ENCODE measurements around the gene PTPN14.
"Not testable (repeated sequence)": the region's sequence is repeated elsewhere in the genome, so short reads cannot be mapped to it uniquely, and the experiment has no call there.

The PTPN14 gene

DNA sequence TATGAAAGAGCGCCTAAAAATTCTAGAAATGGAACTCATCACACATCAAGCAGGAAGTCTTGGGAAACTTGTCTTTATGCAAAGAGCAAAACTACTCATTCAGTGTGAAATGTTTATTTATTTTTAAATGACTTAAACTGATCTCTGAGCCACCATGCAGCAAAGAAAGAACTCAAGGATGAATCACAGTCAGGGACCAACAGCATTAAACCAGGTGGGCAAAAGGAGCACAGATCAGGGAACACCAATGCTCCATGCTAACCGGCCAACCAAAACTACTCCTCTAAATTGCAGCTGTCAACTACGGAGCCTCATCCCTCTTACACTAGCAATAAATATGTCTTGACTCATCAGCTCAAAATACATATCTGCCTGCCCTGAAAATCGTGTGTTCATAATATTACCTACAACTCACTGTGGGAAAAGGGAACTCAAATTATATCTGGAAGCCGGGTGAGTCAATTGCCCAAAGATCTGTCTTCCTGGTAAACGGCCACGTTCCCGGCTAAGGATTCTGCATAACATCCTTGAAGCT lies 129.2 kb downstream of the PTPN14 start:
- no peak for DNase-seq

DNA sequence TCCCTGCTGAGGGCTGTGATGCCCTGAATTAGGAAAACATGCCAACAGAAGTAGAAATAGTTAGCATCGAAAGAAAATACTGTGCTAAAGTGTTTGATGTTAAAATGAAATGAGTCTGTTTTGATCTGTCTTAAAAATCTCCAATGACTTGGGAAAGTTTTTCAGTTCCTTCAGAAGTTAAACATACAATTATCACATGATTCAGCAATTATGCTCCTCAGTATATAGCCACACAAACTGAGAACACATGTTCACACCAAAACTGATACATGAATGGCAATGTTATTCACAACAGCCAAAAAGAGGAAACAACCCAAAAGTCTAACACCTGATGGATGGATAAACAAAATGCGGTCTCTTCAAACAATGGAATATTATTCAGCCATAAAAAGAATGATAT lies 130.6 kb downstream of the PTPN14 start:
- no peak for DNase-seq

DNA sequence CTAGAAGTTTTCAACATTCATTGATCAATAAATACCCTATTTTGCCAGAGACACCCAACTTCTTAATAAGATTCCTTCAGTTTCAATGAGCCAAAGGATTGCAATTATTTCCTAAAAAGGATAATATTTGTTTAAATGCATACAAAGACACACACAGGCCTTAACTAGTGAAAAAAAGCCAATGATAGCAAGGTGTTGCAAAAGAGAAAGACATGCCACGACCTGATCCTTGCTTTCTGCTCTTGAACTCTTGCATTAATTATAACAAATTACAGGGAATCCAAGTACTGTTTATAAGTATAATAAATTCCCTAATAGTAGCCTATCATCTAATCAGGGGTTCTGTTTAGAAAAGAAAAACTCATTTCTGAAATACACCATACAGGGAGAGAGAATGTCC lies 131.1 kb downstream of the PTPN14 start:
- DNase-seq = no peak

DNA sequence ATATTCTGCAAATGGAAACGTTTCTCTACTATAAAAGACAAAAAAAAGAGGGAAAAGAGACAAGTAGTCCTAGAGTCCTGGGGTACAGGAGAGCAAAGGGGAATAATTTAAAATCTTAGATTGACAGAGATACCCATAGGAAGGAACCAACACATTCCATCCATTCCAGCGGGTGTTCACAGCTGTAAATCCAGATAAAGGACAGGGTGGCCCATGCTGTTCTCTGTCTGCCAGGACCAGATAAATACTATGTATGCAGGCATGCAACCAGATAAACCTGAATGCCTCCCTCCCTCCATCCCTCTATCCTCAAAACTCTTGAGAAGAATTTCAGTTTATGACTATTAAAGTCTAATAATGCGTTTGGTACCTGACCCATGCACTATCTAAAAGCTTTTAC lies 131.8 kb downstream of the PTPN14 start:
- DNase-seq = no peak

DNA sequence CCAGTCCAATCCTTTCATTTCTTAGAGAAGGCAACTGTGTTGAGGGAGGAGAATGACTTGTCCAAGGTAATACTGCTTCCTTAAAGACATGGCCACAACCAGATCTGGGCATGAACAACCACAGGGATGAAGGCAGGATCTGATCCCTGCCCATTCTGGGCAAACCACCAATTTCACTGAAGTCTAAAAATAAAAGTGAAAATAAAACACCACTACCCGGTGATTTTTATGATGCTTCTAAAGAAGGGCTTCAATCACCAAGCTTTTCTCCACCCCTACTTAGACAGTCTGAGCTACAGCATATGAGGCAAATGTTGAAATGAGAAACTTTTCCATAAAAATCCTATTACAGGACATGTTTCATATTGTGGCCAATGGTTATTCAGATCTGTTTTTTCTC lies 133.0 kb downstream of the PTPN14 start:
- no peak for DNase-seq

DNA sequence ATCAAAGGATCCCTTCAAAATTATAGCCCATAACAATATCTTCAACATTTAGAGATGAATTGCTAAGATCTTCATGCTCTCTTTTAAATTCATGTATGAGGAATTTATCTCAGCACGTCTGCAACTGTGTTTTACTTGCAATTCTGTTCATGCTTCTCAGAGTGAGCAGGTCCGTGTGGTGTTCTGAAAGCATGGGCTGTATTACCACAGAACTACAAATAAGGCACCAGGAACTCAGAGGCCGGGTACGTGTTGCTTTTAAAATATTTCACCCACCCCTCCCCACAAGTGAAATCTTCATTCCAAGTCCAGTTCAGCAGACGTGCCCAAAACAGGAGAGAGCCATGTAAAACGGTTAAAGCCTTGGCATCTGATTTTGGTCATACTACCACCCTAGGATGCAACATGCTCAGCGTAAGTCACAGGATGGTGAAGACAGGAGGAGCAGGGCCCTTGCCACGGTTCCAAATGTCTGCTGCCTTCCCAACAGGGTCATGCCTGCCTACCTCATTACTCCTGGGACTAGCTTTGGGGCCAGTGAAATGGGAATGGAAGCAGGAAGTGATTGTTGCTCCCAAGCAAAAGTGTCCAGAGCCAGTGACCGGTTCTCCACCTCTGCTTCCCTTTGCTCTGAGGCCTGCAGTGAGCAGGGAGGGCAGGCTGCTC lies 133.7 kb downstream of the PTPN14 start:
- DNase-seq = no peak

DNA sequence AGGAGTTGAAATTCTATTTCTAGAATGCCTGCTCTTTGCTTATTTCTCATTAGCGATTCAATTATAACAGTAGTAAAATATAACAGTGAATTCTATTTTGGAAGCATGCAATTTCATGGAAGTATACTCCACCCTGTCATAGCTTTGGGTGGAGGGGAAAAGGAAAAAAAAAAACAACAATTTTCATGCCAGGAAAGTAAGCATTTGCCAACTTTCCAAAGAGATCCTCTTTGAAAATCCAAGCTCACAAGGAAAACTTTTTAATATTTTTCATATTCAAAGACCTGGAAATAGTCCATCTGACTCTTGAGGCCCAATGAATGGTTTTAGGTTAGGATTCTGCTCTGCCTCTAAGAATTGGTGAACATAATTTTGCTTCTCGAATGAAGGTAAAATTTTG lies 134.5 kb downstream of the PTPN14 start:
- DNase-seq = no peak

DNA sequence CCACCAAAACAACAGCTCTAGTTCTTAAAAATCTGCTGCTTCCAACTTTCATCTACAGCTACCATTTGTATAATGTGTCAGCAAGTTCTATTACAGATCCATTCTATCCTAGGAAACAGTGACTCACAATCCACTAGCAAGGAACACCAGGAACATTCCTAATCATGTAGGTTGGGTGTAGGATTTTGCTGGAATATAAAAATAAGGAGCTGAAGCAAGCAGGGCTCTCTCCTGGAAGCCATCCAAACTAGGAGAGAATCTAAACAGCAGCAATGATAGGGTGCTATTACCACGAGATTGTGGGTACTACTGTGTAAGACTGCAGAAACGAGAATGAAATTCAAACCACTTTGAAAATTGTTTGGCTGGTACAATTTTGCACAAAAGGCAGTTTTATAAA lies 135.0 kb downstream of the PTPN14 start:
- no peak for DNase-seq

DNA sequence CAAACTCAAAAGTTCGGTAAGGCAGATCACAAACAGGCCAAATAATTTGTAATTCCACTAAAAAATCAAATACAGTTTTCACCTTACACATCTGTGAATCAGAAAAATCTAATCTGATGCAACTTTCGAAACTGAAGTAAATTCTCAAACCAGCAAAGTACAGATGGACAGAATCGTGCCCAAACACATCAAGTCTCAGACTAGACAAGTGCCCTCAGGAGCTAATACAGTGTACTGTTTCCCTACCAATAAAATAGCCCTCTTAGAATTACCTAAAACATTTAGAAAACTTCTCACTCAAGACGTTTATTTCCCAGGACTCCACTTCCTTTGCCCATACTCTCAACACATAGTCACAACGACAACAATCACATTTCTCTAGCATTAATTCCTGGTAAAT lies 136.3 kb downstream of the PTPN14 start:
- DNase-seq = no peak

DNA sequence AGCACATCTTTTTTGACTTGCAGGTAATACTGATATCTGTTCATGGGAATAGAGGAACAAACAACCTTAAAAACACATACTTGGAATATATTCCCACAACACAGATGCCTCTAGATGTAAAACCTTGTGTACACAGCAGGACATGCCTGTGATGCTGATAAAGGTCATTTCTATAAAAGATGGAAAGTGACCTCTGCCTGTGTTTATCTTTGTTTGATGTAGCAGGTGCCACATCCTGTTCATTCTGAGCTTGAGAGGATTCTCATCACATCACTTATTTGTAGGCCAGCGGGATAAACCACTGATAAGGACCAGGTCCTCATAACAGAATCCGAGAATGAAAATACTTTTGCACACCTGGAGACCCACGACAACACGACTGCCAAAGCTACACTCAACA lies 136.7 kb downstream of the PTPN14 start:
- no peak for DNase-seq

DNA sequence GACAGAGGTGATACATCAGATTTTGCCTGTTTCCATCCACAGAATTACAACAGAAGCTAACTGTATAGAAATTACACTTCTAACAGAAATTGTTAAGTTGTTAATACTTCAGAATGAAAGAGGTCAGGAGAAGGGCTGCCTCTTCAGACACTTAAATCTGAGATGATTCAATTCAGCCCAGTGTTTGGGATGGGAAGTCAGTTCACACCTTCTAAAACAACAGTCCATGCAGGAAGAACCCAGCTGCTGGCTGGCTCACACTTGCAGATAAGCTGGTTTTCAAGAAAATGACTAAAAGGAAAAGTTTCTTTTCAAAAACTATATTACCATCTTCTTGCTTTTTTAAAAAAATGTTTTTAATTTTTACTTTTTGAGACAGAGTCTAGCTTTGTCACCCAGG lies 138.1 kb downstream of the PTPN14 start:
- no peak for DNase-seq

DNA sequence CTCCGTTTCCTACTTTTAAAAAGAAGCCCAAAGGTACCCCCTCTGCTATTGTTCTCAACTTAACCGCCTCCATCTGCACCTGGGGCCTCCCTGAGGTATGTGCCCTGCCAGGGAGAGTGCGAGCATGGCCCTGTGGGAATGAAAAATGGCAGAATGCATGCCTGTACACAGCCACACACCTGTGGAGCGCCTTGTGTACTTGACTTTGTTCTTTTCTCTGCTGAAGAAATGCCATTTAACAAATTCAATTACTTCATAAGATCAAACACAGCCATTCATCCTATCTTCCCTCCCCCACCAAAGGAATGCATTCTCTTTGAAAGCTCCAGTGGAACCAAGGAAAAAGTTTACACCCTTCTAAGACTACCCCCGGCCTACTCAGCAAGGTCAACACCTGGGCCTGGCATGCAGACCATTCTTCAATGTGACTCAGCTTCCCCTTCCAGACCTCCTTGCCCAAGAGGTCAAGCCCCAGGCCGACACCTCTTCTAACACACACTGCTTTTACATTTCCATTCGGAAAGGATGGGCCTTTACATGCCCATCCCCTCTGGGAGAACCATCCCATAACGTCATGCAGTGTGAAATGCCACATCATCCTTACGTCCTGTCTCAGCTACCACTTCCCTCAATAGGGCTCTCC lies 146.7 kb downstream of the PTPN14 start:
- DNase-seq = no peak

DNA sequence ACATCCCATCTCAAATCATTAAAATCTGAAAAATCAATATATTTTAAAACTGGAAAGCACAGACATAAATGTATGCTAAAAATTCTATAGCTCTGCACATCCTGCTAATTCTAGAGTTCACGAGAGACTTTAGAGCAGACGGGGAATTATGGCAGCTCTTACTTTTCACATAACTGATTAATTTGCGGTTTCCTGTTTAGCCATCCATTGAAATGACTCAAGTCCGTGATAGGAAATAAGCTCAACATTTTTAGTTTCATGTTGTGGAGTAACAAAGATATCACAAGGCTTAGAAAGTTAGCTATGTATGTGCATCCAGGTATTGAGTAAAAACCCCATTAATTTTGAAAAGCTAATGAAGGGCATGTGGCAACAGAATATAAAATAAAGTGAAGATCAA lies 147.2 kb downstream of the PTPN14 start:
- DNase-seq = no peak

DNA sequence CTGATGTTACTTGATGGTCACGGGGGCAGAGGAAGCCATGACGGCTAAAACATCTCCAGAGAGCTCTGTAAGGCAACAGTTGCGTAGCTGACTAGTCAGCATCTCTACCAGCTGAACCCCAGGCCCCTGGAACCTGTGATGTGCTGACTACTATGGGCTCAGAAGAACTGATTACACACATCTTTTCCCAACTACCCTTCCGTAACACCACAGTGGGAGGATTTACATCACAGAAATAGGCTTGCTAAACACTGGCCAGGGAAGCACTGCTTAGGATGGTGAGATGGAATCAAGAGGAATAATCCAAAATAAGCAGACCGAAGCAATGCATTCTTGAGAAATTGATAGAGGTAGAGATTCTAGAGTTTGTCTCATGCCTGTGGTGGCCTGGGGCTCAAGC lies 148.0 kb downstream of the PTPN14 start:
- DNase-seq = no peak

DNA sequence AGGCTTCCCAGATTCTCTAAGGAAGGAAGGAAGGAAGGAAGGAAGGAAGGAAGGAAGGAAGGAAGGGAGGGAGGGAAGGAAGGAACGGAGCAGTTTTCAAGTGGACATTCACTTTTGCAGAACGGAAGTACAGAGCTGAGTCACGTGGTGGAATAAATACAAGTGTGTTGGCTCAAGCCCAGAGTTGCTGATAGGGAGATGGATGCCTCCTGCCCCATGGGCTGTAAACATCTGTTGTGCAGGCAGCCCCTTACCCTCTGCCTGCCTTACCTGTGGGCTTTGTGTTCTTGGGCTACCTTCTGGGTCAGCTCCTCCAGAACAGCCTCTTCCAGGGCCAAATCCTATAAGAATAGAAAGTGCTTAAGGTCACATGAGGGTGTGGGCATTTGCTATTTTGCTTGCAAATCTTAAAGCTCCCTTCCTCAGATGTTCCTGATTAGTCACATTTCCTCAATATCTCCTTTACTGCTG lies 148.8 kb downstream of the PTPN14 start:
- DNase-seq = no peak

DNA sequence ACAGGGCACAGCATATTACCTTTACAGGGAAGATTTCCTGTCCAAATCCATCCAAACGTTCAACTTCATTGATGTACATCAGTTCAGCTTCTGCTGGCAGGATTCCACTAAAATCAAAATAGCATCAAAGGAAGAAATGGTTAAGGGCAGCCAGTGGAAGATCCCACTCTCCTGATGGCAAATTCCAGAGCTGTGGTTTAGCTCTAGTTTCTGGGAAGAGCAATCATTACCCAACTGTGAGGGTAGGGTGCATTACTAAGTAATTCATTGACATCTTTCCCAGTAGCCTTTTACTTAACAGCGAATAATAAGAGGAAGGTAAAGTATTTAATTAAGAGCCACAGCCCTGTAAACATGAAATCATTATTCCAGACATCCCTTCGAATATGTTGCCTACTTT lies 149.7 kb downstream of the PTPN14 start:
- DNase-seq = no peak

DNA sequence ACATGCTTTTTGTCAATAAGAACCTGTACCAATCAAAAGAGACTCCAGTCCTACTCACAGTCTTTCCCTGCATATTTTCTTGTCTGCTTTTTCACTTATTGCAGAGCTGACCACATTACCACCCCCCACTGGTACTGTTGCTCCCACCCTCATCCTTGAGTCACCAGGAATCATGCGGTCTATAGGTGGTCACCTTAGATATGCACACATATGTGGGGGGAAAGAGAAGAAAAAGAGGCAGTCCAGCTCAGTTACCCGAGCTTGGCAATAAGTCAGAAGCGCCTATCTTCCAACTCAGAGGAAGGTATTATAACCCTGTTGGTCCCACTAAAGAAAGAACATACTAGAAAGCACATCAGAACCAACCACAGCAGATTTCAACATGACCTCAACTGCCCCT lies 151.3 kb downstream of the PTPN14 start:
- no peak for DNase-seq

DNA sequence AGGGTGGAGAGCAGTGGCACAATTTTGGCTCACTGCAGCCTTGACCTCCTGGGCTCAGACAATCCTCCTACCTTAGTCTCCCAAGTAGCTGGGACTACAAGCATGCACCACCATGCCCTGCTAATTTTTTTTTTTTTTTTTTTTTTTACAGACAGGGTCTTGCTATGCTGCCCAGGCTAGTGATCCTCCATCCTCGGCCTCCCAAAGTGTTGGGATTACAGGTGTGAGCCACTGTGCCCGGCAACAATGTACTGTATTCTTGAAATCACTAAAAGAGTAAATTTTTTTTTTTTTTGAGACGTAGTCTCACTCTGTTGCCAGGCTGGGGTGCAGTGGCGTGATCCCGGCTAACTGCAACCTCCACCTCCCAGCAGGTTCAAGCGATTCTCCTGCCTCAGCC lies 152.9 kb downstream of the PTPN14 start:
- no peak for DNase-seq

DNA sequence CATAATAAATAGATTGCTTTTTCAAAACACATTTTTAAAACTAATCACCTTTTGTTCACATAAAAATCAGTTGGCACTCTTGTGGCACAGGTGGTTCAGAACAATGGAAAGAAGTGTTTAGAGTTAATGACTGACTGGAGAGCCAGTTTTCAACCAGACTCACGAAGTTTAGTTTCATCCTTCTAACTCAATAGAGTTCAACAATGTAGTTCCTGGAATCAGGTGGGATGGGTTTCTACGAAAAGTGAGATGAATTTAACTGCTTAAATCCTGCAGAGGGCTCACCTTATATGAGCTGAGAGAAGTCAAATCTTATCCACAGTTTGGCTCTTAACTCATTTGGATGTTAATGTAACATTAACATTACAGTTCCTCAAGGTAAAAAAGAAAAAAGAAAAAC lies 153.9 kb downstream of the PTPN14 start:
- DNase-seq = no peak

DNA sequence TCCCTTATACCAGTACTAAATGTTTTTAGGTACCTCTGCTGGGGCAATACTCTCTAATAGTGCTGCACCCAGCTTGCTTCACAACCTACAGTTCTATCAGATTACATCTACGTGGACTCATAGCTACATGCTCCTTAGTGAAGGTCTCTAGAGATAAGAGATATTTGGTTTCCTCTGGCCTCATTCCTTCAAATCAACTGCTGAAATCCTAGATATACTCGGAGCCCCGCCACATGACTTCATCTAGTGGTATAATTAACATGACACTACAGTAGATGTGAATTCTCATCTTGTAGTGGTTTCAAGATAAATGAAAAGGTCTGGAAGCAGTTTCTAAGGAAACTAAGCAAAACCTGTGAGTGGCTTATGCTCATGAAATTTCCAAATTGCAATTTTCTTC lies 155.1 kb downstream of the PTPN14 start:
- no peak for DNase-seq

DNA sequence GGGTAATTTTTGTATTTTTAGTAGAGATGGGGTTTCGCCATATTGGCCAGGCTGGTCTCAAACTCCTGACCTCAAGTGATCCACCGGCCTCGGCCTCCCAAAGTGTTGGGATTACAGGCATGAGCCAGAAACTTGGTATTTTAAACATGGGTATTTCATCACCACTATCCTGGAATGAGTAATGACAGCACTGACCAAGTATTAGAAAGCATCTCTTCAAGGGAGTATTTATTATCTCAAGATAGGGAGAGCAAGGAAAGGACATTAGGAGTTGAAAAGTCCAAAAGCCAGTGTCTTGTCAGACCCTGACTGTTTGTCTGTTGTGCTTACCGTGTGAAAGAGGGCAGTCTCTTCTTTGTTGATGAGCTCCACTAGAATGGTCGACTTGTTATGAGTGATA lies 156.8 kb downstream of the PTPN14 start:
- not testable (repeated sequence) for DNase-seq

DNA sequence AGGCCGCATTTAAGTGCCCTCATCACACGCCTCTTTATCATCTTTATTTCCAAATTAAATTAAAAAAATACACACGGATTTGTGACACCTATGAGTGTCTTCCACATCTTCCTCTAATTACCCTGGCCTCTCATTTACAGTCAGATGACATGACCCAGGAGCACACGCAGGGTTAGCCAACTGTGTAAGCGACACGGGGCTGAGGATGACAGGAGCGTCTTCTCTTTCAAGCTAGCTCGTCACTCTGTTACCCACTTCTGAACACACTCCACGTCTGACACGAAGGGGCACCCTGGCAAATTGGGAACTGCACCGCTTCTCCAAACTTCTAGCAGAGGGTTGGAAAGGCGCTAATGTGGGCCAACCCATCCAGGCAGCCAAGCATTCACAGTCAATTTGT lies 158.3 kb downstream of the PTPN14 start:
- no peak for DNase-seq

DNA sequence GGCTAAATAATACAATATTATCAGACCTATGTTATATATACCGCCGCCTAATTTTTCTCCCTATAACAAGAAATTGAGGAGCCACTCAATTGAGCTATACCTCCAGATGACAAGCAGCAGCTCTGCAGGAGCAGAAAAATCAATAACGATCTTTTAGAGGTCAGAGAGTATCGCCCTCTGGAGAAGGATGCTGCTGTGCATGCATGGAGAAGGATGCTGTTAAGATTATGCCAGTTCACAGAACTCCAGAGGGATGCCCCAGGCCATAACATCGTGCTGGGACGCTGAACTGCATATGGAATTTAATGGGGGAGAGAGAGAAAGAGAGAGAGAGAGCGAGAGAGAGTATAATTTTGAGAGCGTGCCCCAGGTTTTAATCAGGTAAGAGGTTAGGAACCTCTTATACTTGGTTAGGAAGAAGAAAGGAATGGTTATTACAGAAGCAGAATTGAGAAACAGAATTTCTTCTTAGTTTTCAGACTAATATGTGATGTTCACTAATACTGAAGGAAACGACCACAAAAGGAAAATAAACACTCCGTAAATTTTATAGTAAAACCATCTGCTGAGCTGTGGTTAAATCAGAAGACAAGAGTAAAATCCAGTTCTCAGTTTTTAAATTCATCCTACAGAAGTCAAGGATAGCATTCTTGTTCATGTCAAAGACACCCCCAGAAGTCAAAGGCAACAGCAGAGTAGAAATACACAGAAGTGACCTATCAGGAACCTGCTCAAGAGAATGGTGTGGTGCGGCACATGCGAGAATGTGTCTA lies 159.3 kb downstream of the PTPN14 start:
- no peak for DNase-seq

DNA sequence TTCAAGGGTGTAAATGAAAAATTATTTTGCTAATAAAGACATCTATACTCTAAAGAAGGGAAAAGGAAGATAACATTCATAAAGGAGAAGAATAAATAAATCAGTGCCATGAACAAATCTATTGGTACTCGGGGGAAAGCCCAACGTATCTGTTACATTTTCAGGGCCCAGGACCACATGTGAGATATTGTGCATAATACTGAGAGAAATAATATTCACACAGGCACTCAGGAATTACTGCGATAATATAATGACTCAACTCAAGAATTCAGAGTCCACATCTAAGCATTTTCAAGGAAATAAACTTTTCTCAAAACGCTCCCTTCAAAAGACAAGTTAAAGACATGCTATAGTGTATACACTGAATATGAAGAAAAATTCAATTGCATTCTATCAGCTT lies 161.7 kb downstream of the PTPN14 start:
- no peak for DNase-seq
